ENCODE results near the gene SMG6.

The SMG6 gene

GRCh38 chr17:2040942-2041560, 262.5 kb downstream of the SMG6 start:
- DNase-seq: no peak

GRCh38 chr17:2040219-2040827, 263.3 kb downstream of the SMG6 start:
- DNase-seq: no peak

- no peak for DNase-seq
These were observed 266.4 kb downstream of the SMG6 start for GRCh38 chr17:2037155-2037554.

GRCh38 chr17:2035541-2036488, 267.8 kb downstream of the SMG6 start:
- DNase-seq: no peak

GRCh38 chr17:2034806-2035540, 268.6 kb downstream of the SMG6 start:
- no peak for DNase-seq

GRCh38 chr17:2034157-2034556, 269.4 kb downstream of the SMG6 start:
- DNase-seq: no peak

- no peak for DNase-seq
These were observed 270.4 kb downstream of the SMG6 start for GRCh38 chr17:2033153-2033552.

GRCh38 chr17:2030779-2031163, 272.8 kb downstream of the SMG6 start:
- DNase-seq: no peak

- peak; percentile 89 for DNase-seq
These were observed 273.4 kb downstream of the SMG6 start, which contains the start of gene DPH1 for GRCh38 chr17:2029911-2030778. DPH1 (plus strand) TSS chr17:2030153; CDS start chr17:2030170, 17 bp downstream.

- DNase-seq: no peak
These were observed 274.8 kb downstream of the SMG6 start for GRCh38 chr17:2028737-2029136.

- DNase-seq: no peak
These were observed 275.4 kb downstream of the SMG6 start for GRCh38 chr17:2028234-2028614.

GRCh38 chr17:2027528-2028233, 275.9 kb downstream of the SMG6 start:
- no peak for DNase-seq

GRCh38 chr17:2025622-2026309, 277.8 kb downstream of the SMG6 start:
- peak; percentile 30 for DNase-seq

- peak; percentile 85 for DNase-seq
These were observed 278.4 kb downstream of the SMG6 start, which contains the start of gene RTN4RL1 for GRCh38 chr17:2025220-2025621. RTN4RL1 (minus strand) TSS chr17:2025334; CDS start chr17:2024865, 469 bp downstream.

- no peak for DNase-seq
These were observed 278.9 kb downstream of the SMG6 start for GRCh38 chr17:2024572-2025219.

GRCh38 chr17:2023692-2024571, 279.7 kb downstream of the SMG6 start:
- DNase-seq: peak; percentile 65

- DNase-seq: no peak
These were observed 280.3 kb downstream of the SMG6 start for GRCh38 chr17:2023256-2023655.

- DNase-seq: no peak
These were observed 280.8 kb downstream of the SMG6 start for GRCh38 chr17:2022647-2023240.

- no peak for DNase-seq
These were observed 282.9 kb downstream of the SMG6 start for GRCh38 chr17:2020721-2021120.
